Measurements from ENCODE around the gene SNX25. TPM values are rescaled to one million over a fixed set of nuclear protein-coding genes. Genes with fewer than 3 reads are reported as not detected.

SNX25 gene
- total RNA-seq, 1 donor from 2014 or later, result 29.5 TPM

GRCh38 chr4:185201977-185202962, 7.1 kb upstream of the SNX25 start:
- Mint-ChIP-seq H3K9me3 (ENCODE audit: unreplicated experiment) (no peaks in the 10 kb centered on the region), H3K27me3 (ENCODE audit: low read depth, unreplicated experiment) (no peaks in the 10 kb centered on the region), H3K4me1 (ENCODE audit: low read depth, unreplicated experiment) (peaks cover 9% of the 10 kb centered on the region), H3K27ac (ENCODE audit: unreplicated experiment) (peak overlapping the region; percentile 41), H3K4me3 (ENCODE audit: unreplicated experiment) (peak overlapping the region; percentile 92), H3K36me3 (ENCODE audit: low read depth, unreplicated experiment) (no peaks in the 10 kb centered on the region)
- peaks cover 11% of the 10 kb centered on the region for H4K20me1 ChIP-seq (ENCODE audit: insufficient read depth, low read length)
- peaks cover 25% of the 10 kb centered on the region for H3K4me1 ChIP-seq (ENCODE audit: insufficient read depth, low read length)
- H3K4me3 ChIP-seq (ENCODE audit: insufficient read depth, low read depth, low read length), result peak overlapping the region; percentile 65
- H3K79me2 ChIP-seq (ENCODE audit: insufficient read depth, low read length), result peaks cover 21% of the 10 kb centered on the region
- FAIRE-seq (no peak), DNase-seq (ENCODE audit: low read depth) (peak; percentile 26)
- no peaks in the 10 kb centered on the region for H3K27me3 ChIP-seq (ENCODE audit: insufficient read depth, low read length)
- H3K9me3 ChIP-seq (ENCODE audit: insufficient read depth, low read depth, low read length), result no peaks in the 10 kb centered on the region
- no peak for TF ChIP-seq CTCF (IDR thresholded peaks at IDR 0.05; ENCODE audit: insufficient read depth, low read depth, low read length)
- TF ChIP-seq EZH2 (IDR thresholded peaks at IDR 0.05; ENCODE audit: insufficient read depth, low read length), result no peak
- peak overlapping the region; percentile 17 for H3K9ac ChIP-seq (ENCODE audit: low read length)
- peak overlapping the region; percentile 82 for H3K4me2 ChIP-seq (ENCODE audit: low read length)
- H3K36me3 ChIP-seq (ENCODE audit: insufficient read depth, low read length), result peaks cover 2% of the 10 kb centered on the region
- H2AFZ ChIP-seq (ENCODE audit: low read depth, low read length), result no peak overlapping the region
- no peak overlapping the region for H3K27ac ChIP-seq (ENCODE audit: low read depth, low read length)

- peak overlapping the region; percentile 75 for H3K27ac ChIP-seq (ENCODE audit: low read depth, low read length)
- H3K9me3 Mint-ChIP-seq (ENCODE audit: unreplicated experiment), result no peaks in the 10 kb centered on the region
- H3K4me2 ChIP-seq (ENCODE audit: low read length), result peak overlapping the region; percentile 82
- H3K4me1 ChIP-seq (ENCODE audit: insufficient read depth, low read length), result peaks cover 25% of the 10 kb centered on the region
- H3K27me3 ChIP-seq (ENCODE audit: insufficient read depth, low read length), result no peaks in the 10 kb centered on the region
- peaks cover 9% of the 10 kb centered on the region for H3K4me1 Mint-ChIP-seq (ENCODE audit: low read depth, unreplicated experiment)
- peak overlapping the region; percentile 79 for H3K9ac ChIP-seq (ENCODE audit: low read length)
- peak overlapping the region; percentile 65 for H3K4me3 ChIP-seq (ENCODE audit: insufficient read depth, low read depth, low read length)
- no peak for FAIRE-seq
- H2AFZ ChIP-seq (ENCODE audit: low read depth, low read length), result peak overlapping the region; percentile 26
- no peaks in the 10 kb centered on the region for H3K36me3 Mint-ChIP-seq (ENCODE audit: low read depth, unreplicated experiment)
- H4K20me1 ChIP-seq (ENCODE audit: insufficient read depth, low read length), result peaks cover 8% of the 10 kb centered on the region
- H3K9me3 ChIP-seq (ENCODE audit: insufficient read depth, low read depth, low read length), result no peaks in the 10 kb centered on the region
- H3K4me3 Mint-ChIP-seq (ENCODE audit: unreplicated experiment), result peak overlapping the region; percentile 92
- H3K36me3 ChIP-seq (ENCODE audit: insufficient read depth, low read length), result peaks cover 2% of the 10 kb centered on the region
- H3K79me2 ChIP-seq (ENCODE audit: insufficient read depth, low read length), result peaks cover 18% of the 10 kb centered on the region
- no peak for DNase-seq (ENCODE audit: low read depth)
- TF ChIP-seq EZH2 (IDR thresholded peaks at IDR 0.05; ENCODE audit: insufficient read depth, low read length) (no peak), CTCF (IDR thresholded peaks at IDR 0.05; ENCODE audit: insufficient read depth, low read depth, low read length) (no peak)
- H3K27me3 Mint-ChIP-seq (ENCODE audit: low read depth, unreplicated experiment), result no peaks in the 10 kb centered on the region
- H3K27ac Mint-ChIP-seq (ENCODE audit: unreplicated experiment), result peak overlapping the region; percentile 87
Measured at GRCh38 chr4:185202984-185203485, 6.4 kb upstream of the SNX25 start.
